ENCODE data around the gene MUCL3.
A peak's percentile ranks its signal among the peaks of the same experiment; 100 is the strongest.

Gene MUCL3

GRCh38 chr6:30935018-30935417 is 5.8 kb upstream of the MUCL3 start:
- no peaks in the 10 kb centered on the region for H3K36me3 ChIP-seq (ENCODE audit: control insufficient read depth in 5 of 5, insufficient read depth in 5 of 5, low read length in 5 of 5)
- no peak overlapping the region for H3K9ac ChIP-seq (ENCODE audit: low read length in 5 of 5)
- H3K4me1 ChIP-seq (ENCODE audit: control insufficient read depth in 5 of 5, insufficient read depth in 5 of 5, low read length in 5 of 5): no peaks in the 10 kb centered on the region
- H3K27me3 ChIP-seq (ENCODE audit: control insufficient read depth in 5 of 5, insufficient read depth in 4 of 5, low read length in 5 of 5): peaks cover 0 to 21% (median 15%) of the 10 kb centered on the region in 5 donors
- no peak overlapping the region for H3K4me3 ChIP-seq (ENCODE audit: low read depth in 1 of 5, low read length in 5 of 5)
- no peak overlapping the region for H3K27ac ChIP-seq (ENCODE audit: low read depth, low read length)
- no peaks in the 10 kb centered on the region for H3K9me3 ChIP-seq (ENCODE audit: control insufficient read depth in 5 of 5, low read length in 5 of 5)

- H3K4me3 ChIP-seq (ENCODE audit: low read depth in 1 of 5, low read length in 5 of 5): no peak overlapping the region
- peaks cover 0 to under 1% (median 0%) of the 10 kb centered on the region in 5 donors for H3K4me1 ChIP-seq (ENCODE audit: control insufficient read depth in 5 of 5, insufficient read depth in 5 of 5, low read length in 5 of 5)
- H3K36me3 ChIP-seq (ENCODE audit: control insufficient read depth in 5 of 5, insufficient read depth in 5 of 5, low read length in 5 of 5): no peaks in the 10 kb centered on the region
- H3K9me3 ChIP-seq (ENCODE audit: control insufficient read depth in 5 of 5, low read length in 5 of 5): no peaks in the 10 kb centered on the region
- H3K27ac ChIP-seq (ENCODE audit: low read depth, low read length): no peak overlapping the region
- no peak overlapping the region for H3K9ac ChIP-seq (ENCODE audit: low read length in 5 of 5)
- peaks cover 0 to 30% (median 15%) of the 10 kb centered on the region in 5 donors for H3K27me3 ChIP-seq (ENCODE audit: control insufficient read depth in 5 of 5, insufficient read depth in 4 of 5, low read length in 5 of 5)
Measured at GRCh38 chr6:30937265-30937664, 3.5 kb upstream of the MUCL3 start.

GRCh38 chr6:30938730-30939129 is 2.0 kb upstream of the MUCL3 start:
- peaks cover 0 to 34% (median 15%) of the 10 kb centered on the region in 5 donors for H3K27me3 ChIP-seq (ENCODE audit: control insufficient read depth in 5 of 5, insufficient read depth in 4 of 5, low read length in 5 of 5)

GRCh38 chr6:30939473-30939872 is 1.3 kb upstream of the MUCL3 start:
- peaks cover 0 to 8% (median 6%) of the 10 kb centered on the region in 5 donors for H3K4me1 ChIP-seq (ENCODE audit: control insufficient read depth in 5 of 5, insufficient read depth in 5 of 5, low read length in 5 of 5)
- H3K27me3 ChIP-seq (ENCODE audit: control insufficient read depth in 5 of 5, insufficient read depth in 4 of 5, low read length in 5 of 5): peaks cover 0 to 34% (median 15%) of the 10 kb centered on the region in 5 donors
- no peak overlapping the region for H3K27ac ChIP-seq (ENCODE audit: low read depth, low read length)
- H3K36me3 ChIP-seq (ENCODE audit: control insufficient read depth in 5 of 5, insufficient read depth in 5 of 5, low read length in 5 of 5): no peaks in the 10 kb centered on the region
- no peak overlapping the region for H3K9ac ChIP-seq (ENCODE audit: low read length in 5 of 5)
- H3K9me3 ChIP-seq (ENCODE audit: control insufficient read depth in 5 of 5, low read length in 5 of 5): no peaks in the 10 kb centered on the region
- H3K4me3 ChIP-seq (ENCODE audit: low read depth in 1 of 5, low read length in 5 of 5): no peak overlapping the region

More at GRCh38 chr6:30938730-30939129, 2.0 kb upstream of the MUCL3 start:
- no peaks in the 10 kb centered on the region for H3K9me3 ChIP-seq (ENCODE audit: control insufficient read depth in 5 of 5, low read length in 5 of 5)
- peak overlapping the region in 1 of 5 donors; percentile 7 for H3K9ac ChIP-seq (ENCODE audit: low read length in 5 of 5)
- no peaks in the 10 kb centered on the region for H3K36me3 ChIP-seq (ENCODE audit: control insufficient read depth in 5 of 5, insufficient read depth in 5 of 5, low read length in 5 of 5)
- H3K4me1 ChIP-seq (ENCODE audit: control insufficient read depth in 5 of 5, insufficient read depth in 5 of 5, low read length in 5 of 5): peaks cover 0 to 8% (median 6%) of the 10 kb centered on the region in 5 donors
- no peak overlapping the region for H3K4me3 ChIP-seq (ENCODE audit: low read depth in 1 of 5, low read length in 5 of 5)
- no peak overlapping the region for H3K27ac ChIP-seq (ENCODE audit: low read depth, low read length)

DNA sequence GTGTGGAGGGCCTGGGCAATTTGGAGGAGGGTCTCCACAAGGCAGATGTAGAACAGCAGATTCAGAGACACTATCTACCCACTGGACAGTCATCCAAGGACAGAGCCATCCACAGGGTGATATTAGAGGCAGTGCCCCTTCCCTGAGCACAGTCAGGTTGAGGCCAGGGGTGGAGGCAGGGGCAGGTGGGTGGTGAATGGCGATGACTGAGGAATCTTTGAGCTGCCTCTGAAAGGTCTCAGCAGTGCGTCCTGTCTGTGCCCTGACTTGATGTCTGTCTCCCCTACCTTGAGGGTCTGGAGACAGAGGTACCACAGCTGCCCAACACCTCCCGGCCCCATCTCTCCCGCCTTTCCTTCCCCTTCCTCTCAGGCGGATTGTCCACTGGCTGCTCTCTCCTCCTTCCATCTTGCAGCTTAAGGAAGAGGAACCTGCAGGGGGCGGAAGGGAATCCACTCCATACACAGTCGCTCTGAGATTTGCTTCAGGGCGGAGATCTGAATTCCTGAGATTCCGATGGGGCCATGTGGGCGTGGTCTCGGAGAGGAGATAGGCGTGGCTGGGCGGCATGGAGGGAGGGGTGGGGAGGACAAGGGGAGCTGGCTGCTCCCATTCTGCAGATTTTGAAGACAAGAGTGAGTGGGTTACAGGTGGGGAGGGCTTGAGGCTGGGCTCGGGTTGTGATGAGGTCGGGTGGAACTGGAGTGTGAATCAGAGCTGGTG is 1.7 kb downstream of the MUCL3 start:
- H3K9me3 ChIP-seq (ENCODE audit: control insufficient read depth in 5 of 5, low read length in 5 of 5): no peaks in the 10 kb centered on the region
- no peak overlapping the region for H3K9ac ChIP-seq (ENCODE audit: low read length in 5 of 5)
- no peak overlapping the region for H3K27ac ChIP-seq (ENCODE audit: low read depth, low read length)
- H3K4me3 ChIP-seq (ENCODE audit: low read depth in 1 of 5, low read length in 5 of 5): peak overlapping the region in 1 of 5 donors; percentile 17
- peaks cover 0 to 8% (median 6%) of the 10 kb centered on the region in 5 donors for H3K4me1 ChIP-seq (ENCODE audit: control insufficient read depth in 5 of 5, insufficient read depth in 5 of 5, low read length in 5 of 5)
- peaks cover 0 to 28% (median 14%) of the 10 kb centered on the region in 5 donors for H3K27me3 ChIP-seq (ENCODE audit: control insufficient read depth in 5 of 5, insufficient read depth in 4 of 5, low read length in 5 of 5)
- H3K36me3 ChIP-seq (ENCODE audit: control insufficient read depth in 5 of 5, insufficient read depth in 5 of 5, low read length in 5 of 5): no peaks in the 10 kb centered on the region

DNA sequence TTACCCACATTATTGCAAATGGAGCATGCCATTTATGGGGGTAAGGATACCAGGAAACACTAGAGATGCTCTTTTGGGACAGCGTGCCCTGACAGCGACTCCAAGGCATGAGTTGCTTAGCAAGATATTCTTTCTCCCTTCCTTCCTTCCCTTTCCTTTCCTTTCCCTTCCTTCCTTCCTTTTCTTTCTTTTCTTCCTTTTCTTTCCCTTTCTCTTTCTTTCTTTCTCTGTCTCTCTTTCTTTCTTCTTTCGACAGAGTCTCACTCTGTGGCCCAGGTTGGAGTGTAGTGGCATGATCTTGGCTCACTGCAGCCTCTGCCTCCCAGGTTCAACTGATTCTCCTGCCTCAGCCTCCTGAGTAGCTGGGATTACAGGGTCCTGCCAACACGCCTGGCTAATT is 3.3 kb downstream of the MUCL3 start:
- Histone ChIP-seq H3K4me1 (ENCODE audit: control insufficient read depth in 5 of 5, insufficient read depth in 5 of 5, low read length in 5 of 5) (peaks cover 0 to 8% (median 6%) of the 10 kb centered on the region in 5 donors), H3K9ac (ENCODE audit: low read length in 5 of 5) (no peak overlapping the region), H3K27ac (ENCODE audit: low read depth, low read length) (no peak overlapping the region), H3K9me3 (ENCODE audit: control insufficient read depth in 5 of 5, low read length in 5 of 5) (no peaks in the 10 kb centered on the region), H3K4me3 (ENCODE audit: low read depth in 1 of 5, low read length in 5 of 5) (no peak overlapping the region), H3K36me3 (ENCODE audit: control insufficient read depth in 5 of 5, insufficient read depth in 5 of 5, low read length in 5 of 5) (no peaks in the 10 kb centered on the region), H3K27me3 (ENCODE audit: control insufficient read depth in 5 of 5, insufficient read depth in 4 of 5, low read length in 5 of 5) (peaks cover 0 to 20% (median 3%) of the 10 kb centered on the region in 5 donors)

DNA sequence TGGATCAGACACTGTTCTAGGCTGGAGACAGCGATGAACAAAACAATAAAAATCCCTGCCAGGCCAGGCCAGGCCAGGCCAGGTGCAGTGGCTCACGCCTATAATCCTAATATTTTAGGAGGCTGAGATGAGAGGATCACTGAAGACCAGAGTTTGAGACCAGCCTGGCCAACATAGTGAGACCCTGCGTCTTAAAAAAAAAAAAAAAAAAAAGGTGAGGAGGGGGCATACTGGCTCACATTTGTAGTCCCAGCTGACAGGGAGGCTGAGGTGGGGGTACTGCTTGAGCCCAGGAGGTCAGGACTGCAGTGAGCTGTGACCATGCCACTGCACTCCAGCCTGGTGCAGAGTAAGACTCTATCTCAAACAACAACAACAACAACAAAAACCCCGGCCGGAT is 4.5 kb downstream of the MUCL3 start:
- H3K27ac ChIP-seq (ENCODE audit: low read depth, low read length): no peak overlapping the region
- no peaks in the 10 kb centered on the region for H3K36me3 ChIP-seq (ENCODE audit: control insufficient read depth in 5 of 5, insufficient read depth in 5 of 5, low read length in 5 of 5)
- H3K27me3 ChIP-seq (ENCODE audit: control insufficient read depth in 5 of 5, insufficient read depth in 4 of 5, low read length in 5 of 5): peaks cover 0 to 15% (median 0%) of the 10 kb centered on the region in 5 donors
- no peak overlapping the region for H3K4me3 ChIP-seq (ENCODE audit: low read depth in 1 of 5, low read length in 5 of 5)
- peaks cover 0 to 8% (median 6%) of the 10 kb centered on the region in 5 donors for H3K4me1 ChIP-seq (ENCODE audit: control insufficient read depth in 5 of 5, insufficient read depth in 5 of 5, low read length in 5 of 5)
- H3K9ac ChIP-seq (ENCODE audit: low read length in 5 of 5): no peak overlapping the region
- no peaks in the 10 kb centered on the region for H3K9me3 ChIP-seq (ENCODE audit: control insufficient read depth in 5 of 5, low read length in 5 of 5)

DNA sequence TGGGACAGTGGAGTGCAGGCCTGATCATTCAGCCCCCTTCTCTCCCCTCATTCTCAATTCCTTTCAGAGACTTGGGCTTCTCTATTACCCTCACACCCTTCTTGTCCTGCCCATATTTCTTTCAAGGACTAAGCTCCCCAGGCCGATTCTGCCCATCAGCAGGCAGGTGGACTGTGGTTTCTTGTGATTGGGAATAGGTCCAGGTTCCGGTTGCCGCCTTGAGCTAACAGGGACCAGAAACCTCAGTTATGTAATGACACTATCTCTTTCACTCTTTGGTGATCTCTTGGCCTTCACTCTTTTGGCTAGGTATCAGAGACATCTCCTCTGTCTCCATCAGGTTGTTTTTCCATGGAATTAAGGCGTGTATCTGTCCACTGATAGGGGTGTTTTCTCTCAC is 6.5 kb downstream of the MUCL3 start:
- peaks cover 0 to 6% (median 0%) of the 10 kb centered on the region in 5 donors for H3K27me3 ChIP-seq (ENCODE audit: control insufficient read depth in 5 of 5, insufficient read depth in 4 of 5, low read length in 5 of 5)
- H3K9ac ChIP-seq (ENCODE audit: low read length in 5 of 5): no peak overlapping the region
- no peaks in the 10 kb centered on the region for H3K36me3 ChIP-seq (ENCODE audit: control insufficient read depth in 5 of 5, insufficient read depth in 5 of 5, low read length in 5 of 5)
- H3K4me1 ChIP-seq (ENCODE audit: control insufficient read depth in 5 of 5, insufficient read depth in 5 of 5, low read length in 5 of 5): peaks cover 0 to 8% (median 6%) of the 10 kb centered on the region in 5 donors
- H3K9me3 ChIP-seq (ENCODE audit: control insufficient read depth in 5 of 5, low read length in 5 of 5): no peaks in the 10 kb centered on the region
- no peak overlapping the region for H3K27ac ChIP-seq (ENCODE audit: low read depth, low read length)
- no peak overlapping the region for H3K4me3 ChIP-seq (ENCODE audit: low read depth in 1 of 5, low read length in 5 of 5)

- H3K27ac ChIP-seq (ENCODE audit: low read depth, low read length): no peak overlapping the region
- peaks cover 0 to 3% (median 2%) of the 10 kb centered on the region in 5 donors for H3K27me3 ChIP-seq (ENCODE audit: control insufficient read depth in 5 of 5, insufficient read depth in 4 of 5, low read length in 5 of 5)
- no peak overlapping the region for H3K9ac ChIP-seq (ENCODE audit: low read length in 5 of 5)
- no peaks in the 10 kb centered on the region for H3K4me1 ChIP-seq (ENCODE audit: control insufficient read depth in 5 of 5, insufficient read depth in 5 of 5, low read length in 5 of 5)
- H3K9me3 ChIP-seq (ENCODE audit: control insufficient read depth in 5 of 5, low read length in 5 of 5): no peaks in the 10 kb centered on the region
- H3K4me3 ChIP-seq (ENCODE audit: low read depth in 1 of 5, low read length in 5 of 5): no peak overlapping the region
- no peaks in the 10 kb centered on the region for H3K36me3 ChIP-seq (ENCODE audit: control insufficient read depth in 5 of 5, insufficient read depth in 5 of 5, low read length in 5 of 5)
Measured at GRCh38 chr6:30948811-30949210, 8.0 kb downstream of the MUCL3 start.

DNA sequence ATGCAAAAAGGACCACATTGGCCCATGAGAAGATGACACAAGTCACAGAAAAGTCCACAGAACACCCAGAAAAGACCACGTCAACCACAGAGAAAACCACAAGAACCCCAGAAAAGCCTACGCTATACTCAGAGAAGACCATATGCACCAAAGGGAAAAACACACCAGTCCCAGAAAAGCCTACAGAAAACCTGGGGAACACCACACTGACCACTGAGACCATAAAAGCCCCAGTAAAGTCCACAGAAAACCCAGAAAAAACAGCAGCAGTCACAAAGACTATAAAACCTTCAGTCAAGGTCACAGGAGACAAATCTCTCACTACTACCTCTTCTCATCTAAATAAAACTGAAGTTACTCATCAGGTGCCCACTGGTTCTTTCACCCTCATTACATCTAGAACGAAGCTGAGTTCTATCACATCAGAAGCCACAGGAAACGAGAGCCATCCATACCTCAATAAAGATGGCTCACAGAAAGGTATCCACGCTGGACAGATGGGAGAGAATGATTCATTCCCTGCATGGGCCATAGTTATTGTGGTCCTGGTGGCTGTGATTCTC is 11.2 kb downstream of the MUCL3 start:
- Histone ChIP-seq H3K4me1 (ENCODE audit: control insufficient read depth in 5 of 5, insufficient read depth in 5 of 5, low read length in 5 of 5) (peaks cover 0 to 17% (median 15%) of the 10 kb centered on the region in 5 donors), H3K4me3 (ENCODE audit: low read depth in 1 of 5, low read length in 5 of 5) (no peak overlapping the region), H3K36me3 (ENCODE audit: control insufficient read depth in 5 of 5, insufficient read depth in 5 of 5, low read length in 5 of 5) (no peaks in the 10 kb centered on the region), H3K27ac (ENCODE audit: low read depth, low read length) (no peak overlapping the region), H3K9ac (ENCODE audit: low read length in 5 of 5) (no peak overlapping the region), H3K9me3 (ENCODE audit: control insufficient read depth in 5 of 5, low read length in 5 of 5) (no peaks in the 10 kb centered on the region), H3K27me3 (ENCODE audit: control insufficient read depth in 5 of 5, insufficient read depth in 4 of 5, low read length in 5 of 5) (peaks cover 0 to 3% (median 2%) of the 10 kb centered on the region in 5 donors)

Data from subcutaneous abdominal adipose tissue (tissue), 5 donors.